NK-92 (cell line): ENCODE measurements around the gene ARL15.

Experiments
- DNase-seq: peaks from one replicate; lab custom pipeline; 2025; ENCODE audit not compliant: unreplicated experiment; lab: John Stamatoyannopoulos, UW

ARL15 gene

GRCh38 chr5:53915120-53915519 is 395.3 kb downstream of the ARL15 start:
- no peak for DNase-seq

GRCh38 chr5:53913941-53914340 is 396.4 kb downstream of the ARL15 start:
- DNase-seq = no peak

- no peak for DNase-seq
Observed at GRCh38 chr5:53908757-53909156, 401.6 kb downstream of the ARL15 start.

GRCh38 chr5:53907827-53908226 is 402.5 kb downstream of the ARL15 start:
- DNase-seq = no peak

GRCh38 chr5:53906736-53907135 is 403.6 kb downstream of the ARL15 start:
- DNase-seq = no peak

GRCh38 chr5:53902296-53902907 is 408.0 kb downstream of the ARL15 start:
- DNase-seq = no peak

GRCh38 chr5:53900677-53901076 is 409.7 kb downstream of the ARL15 start:
- DNase-seq = no peak

GRCh38 chr5:53895091-53895683 is 415.2 kb downstream of the ARL15 start:
- no peak for DNase-seq

GRCh38 chr5:53893626-53894025 is 416.7 kb downstream of the ARL15 start:
- no peak for DNase-seq

GRCh38 chr5:53892224-53892623 is 418.1 kb downstream of the ARL15 start:
- no peak for DNase-seq

- DNase-seq = no peak
Observed at GRCh38 chr5:53891159-53891558, 419.2 kb downstream of the ARL15 start.

GRCh38 chr5:53890490-53890889 is 419.9 kb downstream of the ARL15 start:
- no peak for DNase-seq

- no peak for DNase-seq
Observed at GRCh38 chr5:53884844-53885243, 425.5 kb downstream of the ARL15 start.

GRCh38 chr5:53884417-53884816 is 426.0 kb downstream of the ARL15 start:
- DNase-seq = no peak

GRCh38 chr5:53882676-53883031 is 427.7 kb downstream of the ARL15 start:
- no peak for DNase-seq

GRCh38 chr5:53882006-53882675 is 428.2 kb downstream of the ARL15 start:
- DNase-seq = no peak

- no peak for DNase-seq
Observed at GRCh38 chr5:53879708-53880323, 430.6 kb downstream of the ARL15 start.

- DNase-seq = no peak
Observed at GRCh38 chr5:53878015-53878414, 432.4 kb downstream of the ARL15 start.

GRCh38 chr5:53877243-53877642 is 433.1 kb downstream of the ARL15 start:
- DNase-seq = no peak

GRCh38 chr5:53874409-53874808 is 436.0 kb downstream of the ARL15 start:
- no peak for DNase-seq

GRCh38 chr5:53873235-53873634 is 437.1 kb downstream of the ARL15 start:
- DNase-seq = no peak

GRCh38 chr5:53871775-53872174 is 438.6 kb downstream of the ARL15 start:
- DNase-seq = no peak
